Stimulated activated CD4-positive, alpha-beta T cell treated with anti-CD3 and anti-CD28 coated beads, Interleukin-2, amount 100 ng/mL, for 24 hours (primary cell): Measurements from ENCODE around the gene DLGAP1.

ENCODE experiments used
- DNase-seq, 2 donors: peaks; one replicate each; pipeline ENCODE4 v3.0.0-alpha.2; 2020

Gene DLGAP1

DNA sequence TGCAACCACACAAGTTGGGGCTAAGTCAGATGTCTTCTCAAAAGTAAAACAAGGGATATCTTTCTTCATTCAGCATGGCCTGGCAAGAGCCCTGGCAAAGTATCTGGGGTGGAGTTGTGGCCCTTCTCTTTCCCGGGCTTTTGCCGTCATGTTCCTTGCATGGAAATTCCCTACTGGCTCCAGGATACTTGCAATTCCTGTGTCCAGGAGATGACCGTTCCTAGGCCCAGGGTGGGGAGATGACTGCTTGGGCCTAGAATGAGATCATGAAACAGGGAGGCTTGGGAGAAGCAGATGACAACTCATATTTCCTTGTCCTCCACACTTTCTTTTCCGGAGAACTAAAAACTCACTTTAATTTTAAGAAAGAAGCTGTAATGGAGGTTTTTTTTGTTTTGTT is 944.2 kb downstream of the DLGAP1 start:
- no peak for DNase-seq

DNA sequence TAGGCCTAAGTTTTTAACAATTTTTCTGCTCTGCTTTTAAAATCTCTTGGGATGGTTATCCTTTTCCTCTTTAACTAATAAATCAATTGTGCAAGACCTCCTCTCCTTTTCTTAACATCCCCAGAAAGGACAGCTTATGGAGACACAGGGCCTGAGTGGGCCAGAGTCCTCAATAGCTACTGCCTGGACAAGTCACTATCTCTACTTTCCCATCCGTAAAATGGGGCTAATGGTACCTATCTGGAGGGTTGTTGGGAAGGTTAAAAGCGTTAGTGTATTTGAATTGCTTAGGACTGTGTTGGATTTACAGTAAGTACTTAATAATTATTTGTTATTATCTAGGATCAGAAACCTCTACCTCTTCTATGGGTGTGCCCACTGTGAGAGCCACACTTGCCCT is 945.1 kb downstream of the DLGAP1 start:
- no peak for DNase-seq

DNA sequence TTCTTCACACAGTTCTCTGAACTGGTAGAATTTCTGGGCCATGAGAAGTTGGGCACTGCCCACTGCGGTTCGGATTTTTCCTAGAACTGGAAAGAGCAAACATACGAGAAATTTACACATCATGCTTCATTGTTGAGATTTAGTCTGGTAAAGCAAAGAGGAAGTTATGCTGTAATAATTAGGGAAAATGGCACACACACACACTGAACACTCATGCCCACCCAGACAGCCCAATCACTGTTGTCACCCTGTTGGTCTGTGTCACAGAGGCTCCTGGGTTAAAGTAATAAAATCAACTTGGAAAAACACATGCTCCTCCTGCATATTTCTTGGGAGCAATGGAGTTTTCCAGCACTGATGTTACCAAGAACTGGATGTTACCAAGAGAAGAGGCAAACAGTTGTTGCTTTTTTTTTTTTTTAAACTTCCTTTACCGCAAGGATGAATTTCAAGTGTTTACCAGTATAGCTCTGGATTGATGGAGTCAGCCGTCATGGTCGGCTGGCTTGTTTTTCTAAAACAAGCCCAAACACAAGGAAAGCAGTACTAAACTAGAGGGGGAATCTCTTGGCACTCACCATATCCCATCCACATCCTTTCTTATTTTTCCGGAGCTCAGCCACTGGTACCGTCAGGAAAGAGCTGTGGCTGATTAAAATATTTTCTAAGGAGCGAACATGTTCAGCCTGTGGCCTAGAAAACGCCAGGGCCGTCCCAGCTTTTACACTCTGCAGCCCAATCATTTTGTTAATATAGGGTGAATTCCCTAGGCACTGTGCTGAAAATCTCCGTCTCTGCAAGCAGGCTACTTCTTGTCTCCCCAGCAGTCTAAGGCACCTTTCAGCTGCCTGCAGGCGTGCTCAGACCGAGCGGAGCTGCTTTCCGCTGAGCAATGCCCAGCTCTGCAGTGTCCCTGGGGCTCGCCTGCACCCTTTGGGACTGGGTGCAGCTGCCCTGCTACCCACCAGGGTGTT is 946.2 kb downstream of the DLGAP1 start:
- DNase-seq: no peak

DNA sequence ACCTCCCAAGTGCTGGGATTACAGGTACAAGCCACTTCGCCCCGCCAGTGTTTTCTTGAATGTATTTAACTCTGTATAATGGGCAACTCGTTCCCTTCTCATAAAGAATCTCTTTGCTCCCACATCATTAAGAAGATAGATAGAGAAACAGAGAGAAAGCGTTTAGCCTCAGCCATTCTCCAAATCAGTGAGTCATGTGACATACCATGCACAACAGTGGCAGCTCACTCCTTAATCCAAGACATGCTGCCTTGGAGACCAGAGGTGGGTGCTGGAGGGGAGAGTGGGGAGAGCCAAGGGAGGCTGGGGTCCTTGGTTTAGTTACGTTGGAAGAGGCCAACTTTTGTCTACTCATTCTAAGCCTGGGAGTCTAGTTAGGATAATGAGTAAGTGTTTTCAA is 950.5 kb downstream of the DLGAP1 start:
- no peak for DNase-seq

DNA sequence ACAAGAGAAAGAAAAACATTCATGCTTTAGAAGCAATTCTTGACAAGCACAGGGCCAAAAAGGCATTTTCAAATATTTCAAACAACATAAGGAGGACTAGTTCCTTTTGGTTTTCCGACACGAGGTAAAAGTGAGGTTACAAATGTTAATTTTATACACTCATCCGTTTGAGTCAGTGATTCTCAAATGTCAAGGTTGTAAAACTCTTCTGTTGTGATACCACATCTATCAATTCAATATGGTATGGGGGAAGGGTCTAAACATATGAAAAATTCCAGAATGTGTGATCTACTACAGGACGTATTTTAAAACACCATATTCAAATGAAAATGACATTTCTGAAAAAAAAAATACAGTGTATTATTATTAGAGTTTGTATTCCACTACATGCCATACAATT is 952.5 kb downstream of the DLGAP1 start:
- no peak for DNase-seq

DNA sequence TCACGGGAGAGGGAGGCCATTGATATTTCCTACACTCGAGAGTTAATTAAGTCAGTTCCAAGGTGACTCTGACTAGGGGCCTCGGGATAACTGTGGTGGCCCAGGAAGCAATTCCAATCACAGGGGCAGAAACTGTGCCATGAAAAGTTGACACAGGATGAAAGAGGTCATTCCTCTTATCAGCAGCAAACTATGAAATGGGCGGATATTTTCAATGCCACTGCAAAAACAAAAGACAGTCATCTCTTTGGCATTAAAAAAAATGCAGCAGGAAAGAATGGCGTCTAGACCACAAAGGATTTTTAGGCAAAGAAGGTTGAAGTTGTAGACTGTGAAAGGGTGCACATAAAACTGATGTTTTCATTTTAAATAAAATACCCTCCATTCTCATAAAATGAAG is 955.1 kb downstream of the DLGAP1 start:
- DNase-seq: no peak

DNA sequence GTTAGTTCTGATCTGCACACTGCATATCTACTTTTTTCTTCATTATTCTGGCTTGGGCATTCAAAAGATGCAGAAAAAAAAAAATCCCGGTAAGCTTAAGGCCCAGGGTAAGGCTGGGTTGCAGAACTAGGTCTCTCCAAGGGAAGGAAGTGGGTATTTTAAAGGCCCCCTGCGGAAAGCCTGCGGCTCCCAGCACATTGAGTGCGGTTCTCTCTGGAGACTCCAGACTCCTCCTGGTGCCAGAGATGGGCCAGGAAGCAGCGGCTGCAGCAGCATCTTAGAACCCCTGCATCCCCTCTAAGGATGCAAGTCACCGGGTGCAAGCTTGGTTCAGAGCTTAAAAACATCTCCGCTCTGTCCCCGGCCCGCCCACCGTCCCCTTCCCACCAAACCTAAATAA is 955.6 kb downstream of the DLGAP1 start:
- DNase-seq: peak in 1 of 2 donors; percentile 4

DNA sequence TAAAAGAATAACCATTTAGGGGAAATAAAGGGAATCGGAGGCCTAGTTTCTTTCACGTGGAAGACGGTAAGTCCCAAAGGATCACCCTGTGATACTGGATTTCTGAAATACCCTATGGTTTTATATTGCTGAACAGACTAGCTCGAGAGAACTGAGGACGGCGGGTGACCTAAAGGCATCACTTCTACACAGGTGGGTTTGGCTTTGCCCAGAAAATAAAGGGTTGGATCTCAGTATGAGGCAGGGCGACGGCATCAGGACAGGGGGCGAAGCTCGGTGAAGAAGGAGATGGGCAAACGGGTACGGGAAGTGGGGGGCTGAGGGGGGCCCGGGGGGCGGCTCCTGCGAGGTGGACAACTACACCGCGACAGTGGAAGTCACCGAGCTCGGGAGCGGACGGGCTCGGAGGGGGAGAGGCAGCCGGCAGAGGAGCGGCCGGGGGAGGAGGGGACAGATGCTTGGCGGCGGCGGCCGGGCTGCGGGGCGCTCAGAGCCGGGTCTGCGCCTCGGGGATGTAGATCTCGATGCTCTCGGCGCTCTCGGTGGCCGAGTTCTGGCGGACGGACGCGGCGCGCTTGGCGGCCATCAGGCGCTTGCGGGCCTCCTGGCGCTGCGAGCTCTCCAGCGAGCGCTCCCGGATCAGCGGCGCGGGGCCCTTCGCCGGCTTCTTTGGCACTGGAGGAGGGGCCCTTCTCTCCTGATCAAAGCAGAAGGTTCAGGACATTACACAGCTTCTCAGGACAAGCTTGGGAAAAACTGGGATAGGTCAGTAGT is 956.2 kb downstream of the DLGAP1 start:
- peak; percentile 28 to 33 for DNase-seq

DNA sequence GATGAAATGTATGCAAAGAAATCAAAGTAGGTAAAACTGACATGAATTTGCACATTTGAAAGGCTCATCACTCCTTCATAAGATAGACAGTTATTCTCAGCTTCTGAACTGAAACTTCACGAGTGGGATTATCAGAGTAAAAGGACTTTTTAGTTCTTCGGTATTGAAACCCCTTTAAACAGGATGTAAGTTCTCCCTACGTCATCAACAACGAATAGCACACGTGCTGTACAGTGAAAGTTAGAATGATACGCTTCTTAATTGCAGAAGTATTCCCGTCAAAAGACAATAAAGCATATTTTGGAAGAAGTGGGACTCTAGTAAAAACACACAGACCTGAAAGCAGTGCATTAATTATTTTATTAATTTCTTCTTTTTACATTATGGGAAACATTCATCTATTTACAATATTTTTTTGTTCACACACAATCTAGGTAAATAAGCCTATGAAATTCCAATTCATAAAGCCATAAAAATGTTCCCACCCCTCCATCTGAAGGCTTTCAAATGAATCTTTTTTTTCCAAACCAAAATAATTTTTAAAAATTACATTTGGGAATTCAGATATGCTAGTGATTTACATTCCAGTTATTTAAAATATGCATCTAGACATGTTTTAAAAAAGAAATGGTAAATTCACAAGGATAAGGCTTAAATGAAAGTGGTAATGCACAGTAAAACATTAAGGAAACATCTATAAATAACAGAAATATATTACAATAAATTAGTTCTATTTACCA is 959.2 kb downstream of the DLGAP1 start:
- no peak for DNase-seq

DNA sequence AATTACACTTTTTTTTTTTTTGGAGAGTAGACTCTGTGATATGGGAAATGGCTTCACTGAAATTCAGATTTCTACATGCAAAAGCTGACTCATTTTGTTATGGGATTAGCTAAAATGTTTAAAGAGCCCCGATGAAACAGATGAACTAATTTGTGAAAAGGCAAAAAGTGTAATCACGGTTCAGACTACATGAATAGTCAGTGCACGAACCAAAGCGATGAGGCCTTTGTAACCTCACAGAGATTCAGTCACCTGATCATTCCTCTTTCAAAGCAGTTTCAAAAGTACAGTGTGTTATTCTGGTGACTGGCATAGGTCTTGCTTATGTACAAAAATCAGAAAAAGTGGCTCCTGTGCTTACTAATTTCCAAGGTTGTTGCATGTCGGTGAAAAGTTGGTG is 960.5 kb downstream of the DLGAP1 start:
- DNase-seq: no peak

DNA sequence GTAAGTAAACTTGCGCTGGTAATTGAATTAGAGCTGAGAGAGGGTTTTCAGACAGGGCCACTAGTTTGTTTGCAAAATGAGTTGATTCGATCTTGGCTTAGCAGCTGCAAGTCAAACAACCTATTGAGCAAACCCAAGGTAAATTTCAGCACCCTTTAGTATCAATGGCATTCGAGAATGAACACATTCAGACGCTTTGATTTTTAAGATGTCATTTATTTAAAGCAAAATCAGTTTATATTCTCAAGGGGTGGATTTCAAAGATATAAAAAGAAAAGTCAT is 960.9 kb downstream of the DLGAP1 start:
- no peak for DNase-seq

DNA sequence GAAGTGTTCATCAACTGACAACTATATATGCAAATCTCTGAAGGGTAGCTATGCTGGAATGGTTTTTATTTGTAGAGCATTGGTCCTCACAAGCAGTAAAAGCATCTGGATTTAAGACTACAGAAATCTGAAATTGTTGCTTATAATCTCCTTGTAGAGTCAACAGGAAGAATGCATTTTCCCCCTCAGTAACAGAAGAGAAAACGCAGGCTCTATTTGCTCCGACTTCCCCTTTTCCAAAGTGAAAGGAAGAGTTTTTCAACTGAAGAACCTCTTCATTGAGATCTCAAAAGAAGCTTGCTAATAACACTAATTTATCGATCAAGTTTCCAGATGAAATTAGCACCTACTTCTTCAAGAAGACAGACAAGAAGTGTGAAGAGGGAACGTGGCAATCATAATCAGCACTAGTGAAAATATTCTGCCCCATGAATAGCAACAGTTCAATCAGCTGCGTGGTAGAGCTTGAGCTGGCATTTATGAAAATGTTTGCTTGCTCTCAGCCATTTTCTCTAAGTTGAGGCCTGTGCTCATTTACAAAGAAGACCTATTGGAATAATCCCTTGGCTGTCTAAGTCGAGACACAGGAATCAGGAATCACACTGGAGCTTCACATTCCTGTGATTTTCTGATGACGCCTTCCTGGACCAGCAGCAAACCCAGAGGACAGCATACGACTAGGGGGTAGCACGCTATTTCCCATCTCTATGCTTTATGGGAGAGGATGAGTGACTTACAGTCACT is 961.4 kb downstream of the DLGAP1 start:
- DNase-seq: no peak

DNA sequence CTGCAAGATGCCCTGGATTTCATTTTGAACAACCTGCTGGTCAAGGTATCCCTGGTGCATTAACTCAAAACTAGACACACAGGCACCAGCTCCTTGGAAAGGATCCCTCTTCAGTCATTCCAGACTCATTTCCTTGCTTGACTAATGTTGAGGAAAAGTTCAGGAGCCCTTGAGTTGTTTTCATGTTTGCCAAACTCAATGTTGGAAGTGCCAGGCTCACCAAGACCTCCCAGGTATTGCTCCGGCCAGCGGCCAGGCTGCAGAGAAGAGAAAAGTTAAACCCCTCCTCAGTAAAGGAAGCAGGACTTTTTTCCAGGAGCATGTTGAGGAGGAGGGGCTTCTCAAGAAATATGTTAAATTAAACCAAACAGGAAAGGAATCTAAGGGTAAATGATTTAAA is 962.4 kb downstream of the DLGAP1 start:
- DNase-seq: no peak

DNA sequence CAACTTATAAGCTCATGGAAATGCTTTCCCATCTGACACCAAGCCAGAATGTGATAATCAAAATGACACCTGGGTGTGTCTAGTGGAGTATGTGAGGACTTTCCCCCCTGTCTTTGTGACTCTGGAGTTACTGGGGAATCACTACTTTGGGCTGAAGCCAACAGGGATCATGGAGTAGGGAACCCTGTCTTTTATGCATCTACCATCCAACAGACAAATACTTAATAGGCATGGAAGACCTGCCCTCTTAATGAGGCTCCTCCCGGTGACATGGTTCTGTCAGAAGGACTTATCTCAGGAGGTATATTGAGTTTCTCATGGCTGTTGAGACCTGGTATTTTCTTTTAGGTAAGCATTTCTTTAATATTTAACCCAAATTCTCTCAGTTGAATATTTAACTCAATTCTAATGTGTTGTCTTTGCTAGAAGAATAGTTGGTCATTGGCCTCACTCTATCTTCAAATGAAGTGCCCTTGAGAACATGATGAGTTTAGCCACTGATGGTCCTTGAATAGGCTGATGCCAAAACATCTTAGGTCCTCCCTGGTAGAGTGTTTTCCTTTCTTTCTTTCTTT is 963.0 kb downstream of the DLGAP1 start:
- DNase-seq: no peak

DNA sequence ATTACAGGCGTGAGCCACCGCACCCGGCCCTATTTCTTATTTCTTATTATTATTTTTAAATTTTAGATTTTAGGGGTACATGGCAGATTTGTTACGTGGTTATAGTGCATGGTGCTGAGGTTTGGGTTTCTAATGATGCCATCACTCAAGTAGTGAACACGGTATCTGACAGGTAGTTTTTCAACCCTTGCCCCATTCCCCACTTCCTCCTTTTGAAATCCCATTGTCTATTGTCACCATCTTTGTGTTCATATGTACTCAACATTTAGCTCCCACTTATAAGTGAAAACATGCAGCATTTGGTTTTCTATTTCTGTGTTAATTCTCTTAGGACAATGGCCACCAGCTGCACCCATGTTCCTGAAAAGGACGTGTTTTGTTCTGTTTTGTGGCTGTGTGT is 965.6 kb downstream of the DLGAP1 start:
- no peak for DNase-seq

DNA sequence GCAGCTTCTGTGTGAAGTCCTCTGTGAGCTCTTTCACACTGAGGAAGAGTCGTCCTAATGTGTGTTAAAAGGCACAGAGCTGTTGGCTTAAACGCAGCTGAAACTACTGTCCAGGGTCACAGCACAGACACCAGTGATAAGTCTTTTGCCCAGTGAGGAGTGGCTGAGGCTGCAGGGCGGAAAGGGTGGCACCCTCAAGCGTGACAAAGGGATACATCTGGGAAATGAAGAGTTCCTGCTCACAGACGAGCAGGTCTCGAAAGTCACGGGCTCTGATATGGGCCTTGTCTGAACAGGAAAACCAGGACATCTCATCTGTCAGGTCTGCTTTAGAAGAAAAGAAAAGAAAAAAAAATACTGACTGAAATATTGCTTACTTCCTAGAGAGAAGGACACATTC is 968.6 kb downstream of the DLGAP1 start:
- DNase-seq: no peak

DNA sequence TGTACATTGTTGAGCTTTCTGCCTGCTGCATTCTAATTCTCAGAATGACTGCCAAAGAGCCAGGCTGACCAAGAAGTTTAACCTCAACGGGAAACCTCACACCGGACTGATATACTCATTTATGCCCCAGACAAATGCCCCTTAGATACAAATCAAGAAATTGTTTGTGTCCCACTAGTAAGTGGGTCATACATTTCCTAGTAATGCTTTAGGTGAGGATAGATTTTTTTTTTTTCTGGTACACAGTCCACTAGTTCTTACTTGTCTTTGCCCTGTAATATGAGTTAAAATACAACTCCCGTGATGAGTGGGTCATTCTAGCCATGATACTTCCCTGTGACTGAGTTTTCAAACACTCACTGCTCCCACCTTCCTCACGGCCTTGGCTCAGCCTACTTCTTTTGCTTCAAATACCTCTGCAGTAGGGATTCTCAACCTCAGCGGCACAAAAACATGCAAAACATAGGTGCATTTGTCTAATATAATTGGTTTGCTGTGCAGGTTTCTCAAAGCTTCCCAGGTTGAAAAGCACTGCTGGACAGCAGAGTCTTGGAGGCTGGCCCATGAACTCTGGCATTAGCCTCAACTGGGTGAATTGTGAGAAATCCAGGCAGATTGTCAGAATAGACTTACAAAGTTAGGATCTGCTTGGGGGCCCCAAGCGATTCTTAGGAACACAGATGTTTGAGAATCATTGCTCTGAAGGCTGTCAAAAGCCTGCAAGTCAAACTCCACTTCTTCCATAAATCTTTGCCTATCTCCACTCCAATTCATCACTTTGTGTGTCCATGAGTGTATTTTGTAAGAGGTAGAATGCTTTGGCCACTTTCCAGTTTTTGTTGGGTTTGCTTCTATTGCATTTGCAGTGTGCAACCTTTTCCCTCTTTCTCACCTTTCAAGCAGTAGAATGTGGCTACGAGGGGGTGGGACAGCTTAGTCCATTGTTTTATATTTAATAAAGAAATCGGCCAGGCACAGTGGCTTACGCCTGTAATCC is 969.7 kb downstream of the DLGAP1 start:
- no peak for DNase-seq

DNA sequence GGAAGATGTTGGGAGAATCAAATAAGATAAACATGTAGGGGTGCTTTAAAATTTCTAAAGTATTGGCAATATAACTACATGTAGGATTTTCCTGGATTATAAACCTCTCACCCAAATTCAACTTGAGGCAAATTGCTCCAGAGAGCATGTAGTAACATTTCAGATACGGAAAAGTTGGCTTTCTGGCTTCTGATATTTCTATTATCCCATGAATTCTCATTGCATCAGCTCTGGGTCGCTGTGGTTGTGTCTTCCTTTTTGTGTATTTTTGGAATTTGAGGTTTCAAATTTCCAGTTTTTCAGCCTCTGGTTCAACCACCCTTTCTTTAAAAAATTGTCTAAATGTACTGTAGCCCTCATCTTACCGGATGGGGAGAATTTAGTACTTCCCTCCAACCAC is 972.8 kb downstream of the DLGAP1 start:
- no peak for DNase-seq

DNA sequence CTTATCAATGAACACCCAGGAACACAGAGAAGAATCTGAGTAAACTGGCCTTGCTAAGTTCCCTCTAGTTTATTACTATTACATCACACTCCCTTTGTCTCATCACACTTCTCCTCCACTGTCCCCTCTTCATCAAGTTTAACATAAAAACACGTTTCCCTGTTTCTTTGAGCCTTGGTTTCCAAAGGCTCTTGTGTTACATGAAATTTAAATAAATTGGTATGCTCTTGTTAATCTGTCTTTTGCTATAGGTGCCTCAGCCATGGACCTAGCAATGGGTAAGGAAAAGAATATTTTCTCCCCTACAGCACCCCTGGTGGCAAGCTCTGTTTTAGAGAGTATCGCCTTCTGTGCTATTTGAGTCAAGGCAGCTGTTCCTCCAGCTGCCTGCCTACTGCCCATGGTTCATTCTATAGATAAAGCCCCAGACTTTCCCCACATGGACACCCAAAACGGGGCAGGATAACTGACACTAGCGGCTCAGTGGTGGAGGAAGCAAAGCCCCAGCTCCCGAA is 973.4 kb downstream of the DLGAP1 start:
- DNase-seq: peak in 1 of 2 donors; percentile 28

DNA sequence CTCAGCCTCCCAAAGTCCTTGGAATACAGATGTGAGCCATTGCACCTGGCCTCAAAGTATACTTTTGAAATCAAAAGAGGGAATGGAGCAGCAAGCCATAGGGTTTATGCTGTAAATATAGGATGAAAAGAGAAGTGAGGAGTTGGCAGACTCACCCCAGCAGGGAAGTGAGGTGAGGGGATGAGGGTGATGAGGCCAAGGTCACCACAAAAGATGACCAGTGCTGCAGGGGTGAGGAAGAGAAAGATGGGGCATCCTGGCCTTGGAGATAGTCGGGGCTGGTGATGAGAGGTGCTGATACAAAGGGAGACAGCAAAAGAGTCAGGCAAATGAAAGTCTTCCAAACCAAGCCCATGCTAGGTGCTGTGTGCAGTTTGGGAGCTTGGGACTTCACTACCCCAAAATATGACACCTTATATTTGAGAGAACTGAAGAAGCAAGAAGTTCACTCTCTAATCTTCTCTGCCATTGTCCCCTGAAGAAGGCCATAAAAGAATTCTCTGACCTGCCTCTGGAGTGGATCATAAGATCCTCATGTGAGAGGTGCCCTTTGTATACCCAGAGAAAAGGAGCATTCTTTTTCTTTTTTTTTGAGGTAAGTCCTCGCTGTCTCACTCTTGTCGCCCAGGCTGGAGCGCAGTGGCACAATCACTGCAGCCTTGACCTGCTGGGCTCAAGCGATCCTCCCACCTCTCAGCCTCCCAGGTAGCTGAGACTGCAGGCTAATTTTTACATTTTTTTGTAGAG is 974.1 kb downstream of the DLGAP1 start:
- no peak for DNase-seq
